ENCODE measurements around the gene HHAT.

- TF ChIP-seq, protein P1, sequence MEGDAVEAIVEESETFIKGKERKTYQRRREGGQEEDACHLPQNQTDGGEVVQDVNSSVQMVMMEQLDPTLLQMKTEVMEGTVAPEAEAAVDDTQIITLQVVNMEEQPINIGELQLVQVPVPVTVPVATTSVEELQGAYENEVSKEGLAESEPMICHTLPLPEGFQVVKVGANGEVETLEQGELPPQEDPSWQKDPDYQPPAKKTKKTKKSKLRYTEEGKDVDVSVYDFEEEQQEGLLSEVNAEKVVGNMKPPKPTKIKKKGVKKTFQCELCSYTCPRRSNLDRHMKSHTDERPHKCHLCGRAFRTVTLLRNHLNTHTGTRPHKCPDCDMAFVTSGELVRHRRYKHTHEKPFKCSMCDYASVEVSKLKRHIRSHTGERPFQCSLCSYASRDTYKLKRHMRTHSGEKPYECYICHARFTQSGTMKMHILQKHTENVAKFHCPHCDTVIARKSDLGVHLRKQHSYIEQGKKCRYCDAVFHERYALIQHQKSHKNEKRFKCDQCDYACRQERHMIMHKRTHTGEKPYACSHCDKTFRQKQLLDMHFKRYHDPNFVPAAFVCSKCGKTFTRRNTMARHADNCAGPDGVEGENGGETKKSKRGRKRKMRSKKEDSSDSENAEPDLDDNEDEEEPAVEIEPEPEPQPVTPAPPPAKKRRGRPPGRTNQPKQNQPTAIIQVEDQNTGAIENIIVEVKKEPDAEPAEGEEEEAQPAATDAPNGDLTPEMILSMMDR (IDR thresholded peaks at IDR 0.05; ENCODE audit: borderline replicate concordance, extremely low read depth, low read length, poor library complexity, severe bottlenecking): no peak
- no peak for TF ChIP-seq EZH2 (IDR thresholded peaks at IDR 0.05; ENCODE audit: borderline replicate concordance, low read depth, low read length, severe bottlenecking)
Observed at GRCh38 chr1:210557426-210558077, 228.8 kb downstream of the HHAT start.
